ENCODE measurements around the gene FCHSD2. TPM values are rescaled to one million over a fixed set of nuclear protein-coding genes. Genes with fewer than 3 reads are reported as not detected.

FCHSD2 gene
- polyA plus RNA-seq, 3 donors, result 14.5 to 43.5 (median 16.6) TPM

DNA sequence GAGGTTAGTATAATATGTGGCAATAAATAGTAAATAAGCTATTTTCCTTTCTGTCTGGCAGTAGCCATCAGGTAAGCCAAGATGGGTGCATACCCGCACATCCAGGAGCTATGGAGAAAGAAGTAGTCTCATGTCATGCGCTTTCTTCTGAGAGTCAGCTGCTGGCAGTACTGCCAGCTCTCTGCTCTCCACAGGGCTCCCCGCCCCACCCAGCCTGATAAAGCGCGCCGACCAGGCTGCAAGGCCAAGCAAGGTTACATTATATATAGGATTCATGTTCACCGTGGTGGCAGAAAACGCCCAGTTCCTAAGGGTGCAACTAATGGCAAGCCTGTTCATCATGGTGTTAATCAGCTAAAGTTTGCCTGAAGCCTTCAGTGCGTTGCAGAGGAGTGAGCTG, 201.7 kb downstream of the FCHSD2 start:
- no peak overlapping the region for H3K9ac ChIP-seq (ENCODE audit: insufficient read depth, low read length, poor library complexity, severe bottlenecking)
- Mint-ChIP-seq H3K4me3 (no peak overlapping the region), H3K27me3 (ENCODE audit: low read depth in 3 of 3) (no peaks in the 10 kb centered on the region), H3K27ac (no peak overlapping the region), H3K9me3 (no peaks in the 10 kb centered on the region), H3K36me3 (peaks cover 13 to 29% of the 10 kb centered on the region in 2 donors), H3K4me1 (peaks cover 28% of the 10 kb centered on the region)
- H3K36me3 ChIP-seq (replicated peaks in 1 of 2; ENCODE audit: control insufficient read depth in 1 of 2, insufficient read depth in 2 of 2, low read length in 2 of 2), result peaks cover 0 to 20% of the 10 kb centered on the region in 2 donors
- TF ChIP-seq, protein P1, sequence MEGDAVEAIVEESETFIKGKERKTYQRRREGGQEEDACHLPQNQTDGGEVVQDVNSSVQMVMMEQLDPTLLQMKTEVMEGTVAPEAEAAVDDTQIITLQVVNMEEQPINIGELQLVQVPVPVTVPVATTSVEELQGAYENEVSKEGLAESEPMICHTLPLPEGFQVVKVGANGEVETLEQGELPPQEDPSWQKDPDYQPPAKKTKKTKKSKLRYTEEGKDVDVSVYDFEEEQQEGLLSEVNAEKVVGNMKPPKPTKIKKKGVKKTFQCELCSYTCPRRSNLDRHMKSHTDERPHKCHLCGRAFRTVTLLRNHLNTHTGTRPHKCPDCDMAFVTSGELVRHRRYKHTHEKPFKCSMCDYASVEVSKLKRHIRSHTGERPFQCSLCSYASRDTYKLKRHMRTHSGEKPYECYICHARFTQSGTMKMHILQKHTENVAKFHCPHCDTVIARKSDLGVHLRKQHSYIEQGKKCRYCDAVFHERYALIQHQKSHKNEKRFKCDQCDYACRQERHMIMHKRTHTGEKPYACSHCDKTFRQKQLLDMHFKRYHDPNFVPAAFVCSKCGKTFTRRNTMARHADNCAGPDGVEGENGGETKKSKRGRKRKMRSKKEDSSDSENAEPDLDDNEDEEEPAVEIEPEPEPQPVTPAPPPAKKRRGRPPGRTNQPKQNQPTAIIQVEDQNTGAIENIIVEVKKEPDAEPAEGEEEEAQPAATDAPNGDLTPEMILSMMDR (IDR thresholded peaks at IDR 0.05), result no peak
- no peak overlapping the region for H3K27ac ChIP-seq (ENCODE audit: low read depth in 1 of 2, low read length in 2 of 2)
- intact Hi-C loops (cut with micrococcal nuclease), result no loop called here
- H3K4me2 ChIP-seq (replicated peaks; ENCODE audit: extremely low read depth, low read length, poor library complexity, severe bottlenecking), result no peak overlapping the region
- H3K4me3 ChIP-seq (replicated peaks in 1 of 3; ENCODE audit: low read depth in 2 of 3, low read length in 3 of 3), result no peak overlapping the region
- no peaks in the 10 kb centered on the region for H4K20me1 ChIP-seq (ENCODE audit: insufficient read depth, low read length)
- H3K27me3 ChIP-seq (ENCODE audit: control insufficient read depth in 2 of 2, insufficient read depth in 2 of 2, low read length in 2 of 2), result no peaks in the 10 kb centered on the region
- H3K4me1 ChIP-seq (ENCODE audit: control insufficient read depth in 1 of 2, insufficient read depth in 2 of 2, low read length in 2 of 2), result peaks cover 10 to 21% of the 10 kb centered on the region in 2 donors
- no peaks in the 10 kb centered on the region for H3K9me3 ChIP-seq (replicated peaks in 1 of 2; ENCODE audit: control insufficient read depth in 1 of 2, insufficient read depth in 1 of 2, low read length in 2 of 2)
- no peak overlapping the region for H2AFZ ChIP-seq (ENCODE audit: insufficient read depth, low read depth, low read length, poor library complexity, severe bottlenecking)
- H3K79me2 ChIP-seq (ENCODE audit: insufficient read depth, low read length), result peaks cover 8% of the 10 kb centered on the region
- no peak for DNase-seq
- WGBS (ENCODE audit: insufficient coverage), result 100% methylated on average over 8 of the region's 9 CpGs

GRCh38 chr11:72939031-72939430, 203.1 kb downstream of the FCHSD2 start:
- no peaks in the 10 kb centered on the region for H3K27me3 Mint-ChIP-seq (ENCODE audit: low read depth in 3 of 3)
- peaks cover 32% of the 10 kb centered on the region for H3K4me1 Mint-ChIP-seq
- intact Hi-C loops (cut with micrococcal nuclease), result no loop called here

More at GRCh38 chr11:72939031-72939430, 203.1 kb downstream of the FCHSD2 start:
- no peak overlapping the region for H3K9ac ChIP-seq (ENCODE audit: insufficient read depth, low read length, poor library complexity, severe bottlenecking)
- WGBS (ENCODE audit: insufficient coverage), result no CpG with 5 or more reads among the region's 2 CpGs
- TF ChIP-seq, protein P1 (IDR thresholded peaks at IDR 0.05), result no peak
- Mint-ChIP-seq H3K27ac (no peak overlapping the region), H3K36me3 (peaks cover 13 to 29% of the 10 kb centered on the region in 2 donors), H3K4me3 (no peak overlapping the region), H3K9me3 (no peaks in the 10 kb centered on the region)
- H3K4me1 ChIP-seq (ENCODE audit: control insufficient read depth in 1 of 2, insufficient read depth in 2 of 2, low read length in 2 of 2), result peaks cover 18 to 30% of the 10 kb centered on the region in 2 donors
- peaks cover 0 to 20% of the 10 kb centered on the region in 2 donors for H3K36me3 ChIP-seq (replicated peaks in 1 of 2; ENCODE audit: control insufficient read depth in 1 of 2, insufficient read depth in 2 of 2, low read length in 2 of 2)
- no peak overlapping the region for H2AFZ ChIP-seq (ENCODE audit: insufficient read depth, low read depth, low read length, poor library complexity, severe bottlenecking)
- H3K27ac ChIP-seq (ENCODE audit: low read depth in 1 of 2, low read length in 2 of 2), result no peak overlapping the region
- H3K4me3 ChIP-seq (replicated peaks in 1 of 3; ENCODE audit: low read depth in 2 of 3, low read length in 3 of 3), result no peak overlapping the region
- no peaks in the 10 kb centered on the region for H3K27me3 ChIP-seq (ENCODE audit: control insufficient read depth in 2 of 2, insufficient read depth in 2 of 2, low read length in 2 of 2)
- H3K79me2 ChIP-seq (ENCODE audit: insufficient read depth, low read length), result peaks cover 21% of the 10 kb centered on the region
- DNase-seq, result no peak
- H3K4me2 ChIP-seq (replicated peaks; ENCODE audit: extremely low read depth, low read length, poor library complexity, severe bottlenecking), result no peak overlapping the region
- H4K20me1 ChIP-seq (ENCODE audit: insufficient read depth, low read length), result no peaks in the 10 kb centered on the region
- H3K9me3 ChIP-seq (replicated peaks in 1 of 2; ENCODE audit: control insufficient read depth in 1 of 2, insufficient read depth in 1 of 2, low read length in 2 of 2), result no peaks in the 10 kb centered on the region

All from CD14-positive monocyte (primary cell).